ENCODE data around the gene SLC34A1.
A peak's percentile ranks its signal among the peaks of the same experiment; 100 is the strongest.
"Not testable (repeated sequence)": the region's sequence is repeated elsewhere in the genome, so short reads cannot be mapped to it uniquely, and the experiment has no call there.

Gene SLC34A1

GRCh38 chr5:177414481-177414880 is 30.2 kb downstream of the SLC34A1 start:
- no peak for DNase-seq

GRCh38 chr5:177417081-177417480 is 32.8 kb downstream of the SLC34A1 start:
- DNase-seq = not testable (repeated sequence)

DNA sequence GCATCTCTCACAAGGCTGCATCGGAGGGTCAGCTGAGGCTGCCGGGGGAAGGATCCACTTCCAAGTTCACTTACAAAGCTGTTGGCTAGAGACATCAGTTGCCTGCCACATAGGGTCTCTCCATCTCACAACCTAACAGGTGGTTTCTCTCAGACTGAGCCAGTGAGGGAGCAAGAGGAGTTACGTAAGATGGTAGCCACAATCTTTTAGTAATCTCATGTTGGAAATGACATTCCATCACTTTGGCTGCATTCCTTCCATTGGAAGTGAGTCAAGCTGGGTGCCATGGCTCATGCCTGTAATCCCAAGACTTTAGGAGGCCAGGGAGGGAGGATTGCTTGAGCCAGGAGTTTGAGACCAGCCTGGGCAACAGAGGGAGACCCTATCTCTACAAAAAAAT is 34.8 kb downstream of the SLC34A1 start:
- no peak for DNase-seq

DNA sequence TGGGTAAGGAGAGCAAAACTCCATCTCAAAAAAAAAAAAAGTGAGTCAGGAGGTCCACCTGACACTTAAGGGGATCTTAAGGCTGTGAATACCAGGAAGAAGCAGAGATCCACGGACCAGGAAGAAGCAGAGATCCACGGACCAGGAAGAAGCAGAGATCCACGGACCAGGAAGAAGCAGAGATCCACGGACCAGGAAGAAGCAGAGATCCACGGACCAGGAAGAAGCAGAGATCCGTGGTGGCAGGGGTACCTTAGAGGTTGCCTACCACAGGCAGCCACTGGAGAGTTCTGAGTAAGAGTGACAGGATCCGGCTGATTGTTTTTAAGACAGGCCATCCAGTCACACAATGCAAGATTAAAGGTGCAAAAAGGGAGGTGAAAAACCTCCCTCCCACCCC is 36.2 kb downstream of the SLC34A1 start:
- not testable (repeated sequence) for DNase-seq

DNA sequence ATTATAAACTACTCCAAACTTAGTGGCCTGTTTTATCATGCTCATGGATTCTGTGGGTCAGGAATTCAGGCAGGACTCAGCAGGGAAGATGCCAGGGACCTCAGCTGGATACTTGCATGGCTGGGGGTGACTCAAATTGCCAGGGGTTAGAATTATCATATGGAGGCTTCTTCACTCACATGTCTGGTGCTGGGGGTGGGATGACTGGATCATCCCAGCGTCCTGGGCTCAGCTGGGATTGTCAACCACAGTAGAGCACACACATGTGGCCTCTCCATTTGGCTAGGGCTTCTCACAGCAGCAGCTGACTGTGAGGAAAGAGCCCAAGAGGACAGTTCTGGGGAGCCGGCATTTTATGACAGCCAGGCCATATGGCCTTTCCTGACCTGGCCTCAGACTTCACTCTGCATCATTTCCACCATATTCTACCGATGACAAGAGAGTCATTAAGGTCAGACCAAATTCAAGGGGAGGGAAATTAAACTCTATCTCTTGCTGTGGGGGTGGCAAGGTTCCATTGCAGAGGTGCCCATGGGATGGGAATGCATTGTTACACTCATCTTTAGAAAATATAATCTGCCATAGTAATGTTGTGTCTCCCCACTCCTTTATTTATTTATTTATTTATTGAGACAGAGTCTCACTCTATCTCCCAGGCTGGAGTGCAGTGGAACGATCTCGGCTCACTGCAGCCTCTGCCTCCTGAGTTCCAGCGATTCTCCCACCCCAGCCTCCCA is 37.0 kb downstream of the SLC34A1 start:
- DNase-seq = no peak

GRCh38 chr5:177423671-177424070 is 39.4 kb downstream of the SLC34A1 start:
- DNase-seq = no peak

GRCh38 chr5:177425196-177425800 is 41.1 kb downstream of the SLC34A1 start:
- no peak for DNase-seq

DNA sequence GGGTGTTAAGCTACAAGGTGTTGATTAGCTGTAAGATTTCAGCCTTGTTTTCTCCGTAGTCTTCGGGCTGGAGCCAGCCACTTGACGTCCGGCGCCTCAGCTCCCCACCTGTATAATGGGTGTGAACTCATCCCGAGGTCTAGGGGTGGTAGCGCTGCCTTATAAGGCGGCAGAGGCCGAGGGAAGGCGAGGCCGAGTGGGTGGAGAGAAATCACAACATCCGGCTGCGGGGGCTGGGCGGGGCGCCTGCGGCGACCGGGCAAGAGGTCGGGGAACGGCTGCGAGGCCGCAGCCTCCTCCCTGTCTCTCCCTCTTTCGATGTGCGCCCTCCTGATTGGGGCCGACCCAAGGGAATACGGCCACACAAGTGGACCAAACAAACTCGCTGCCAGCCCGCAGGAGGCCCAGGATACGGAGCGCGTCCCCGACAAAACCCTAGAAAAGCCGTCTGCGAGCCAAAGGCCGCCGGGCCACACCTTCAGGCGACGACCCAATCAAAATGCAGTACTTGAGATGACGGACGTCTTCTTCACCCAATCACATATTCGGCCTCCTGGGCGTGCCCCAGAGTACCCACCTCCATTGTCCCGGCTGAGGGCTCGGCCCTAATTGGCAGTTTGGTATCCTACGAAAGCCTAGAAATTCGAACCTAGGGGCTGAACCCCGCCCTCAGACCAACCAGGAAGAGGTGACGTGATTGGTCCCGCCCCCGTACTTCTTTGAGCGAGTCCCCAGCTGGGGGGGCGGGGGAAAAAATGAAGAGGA is 41.7 kb downstream of the SLC34A1 start:
- peak; percentile 100 for DNase-seq

GRCh38 chr5:177426566-177427210 is 42.5 kb downstream of the SLC34A1 start, which contains the start of gene GRK6:
Gene GRK6, plus strand, starts transcription at chr5:177426676. Its CDS starts 170 bp downstream, at chr5:177426846.
- no peak for DNase-seq

DNA sequence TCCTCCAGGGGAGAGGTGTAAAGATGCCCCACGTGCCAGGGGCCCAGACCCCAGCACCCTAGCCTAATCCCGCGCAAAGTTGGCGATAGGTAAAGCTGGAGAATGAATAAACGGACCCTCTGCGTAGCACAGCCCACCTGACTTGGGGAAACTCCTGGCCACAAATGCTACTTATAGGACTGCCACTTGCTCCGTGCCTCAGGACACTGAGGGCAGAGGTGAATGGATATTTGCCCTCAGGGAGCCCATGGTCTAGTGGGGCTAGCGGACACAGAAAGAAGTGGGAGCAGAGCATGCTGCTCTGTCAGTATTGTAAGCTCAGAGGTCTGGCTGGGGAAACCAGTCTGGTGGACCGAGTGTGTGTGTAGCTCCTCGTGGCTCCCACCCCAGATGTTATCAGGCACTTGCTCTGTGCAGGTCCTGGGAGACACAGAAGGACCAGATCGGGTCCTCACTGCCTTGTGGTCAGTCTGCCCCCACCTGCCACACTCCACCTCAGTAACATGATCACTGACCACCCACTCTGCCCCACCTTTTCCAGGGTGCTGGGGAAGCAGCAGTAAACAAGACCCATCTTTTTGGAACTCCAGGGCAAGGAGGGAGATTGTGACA is 43.1 kb downstream of the SLC34A1 start:
- no peak for DNase-seq

GRCh38 chr5:177427919-177428573 is 43.8 kb downstream of the SLC34A1 start:
- no peak for DNase-seq

DNA sequence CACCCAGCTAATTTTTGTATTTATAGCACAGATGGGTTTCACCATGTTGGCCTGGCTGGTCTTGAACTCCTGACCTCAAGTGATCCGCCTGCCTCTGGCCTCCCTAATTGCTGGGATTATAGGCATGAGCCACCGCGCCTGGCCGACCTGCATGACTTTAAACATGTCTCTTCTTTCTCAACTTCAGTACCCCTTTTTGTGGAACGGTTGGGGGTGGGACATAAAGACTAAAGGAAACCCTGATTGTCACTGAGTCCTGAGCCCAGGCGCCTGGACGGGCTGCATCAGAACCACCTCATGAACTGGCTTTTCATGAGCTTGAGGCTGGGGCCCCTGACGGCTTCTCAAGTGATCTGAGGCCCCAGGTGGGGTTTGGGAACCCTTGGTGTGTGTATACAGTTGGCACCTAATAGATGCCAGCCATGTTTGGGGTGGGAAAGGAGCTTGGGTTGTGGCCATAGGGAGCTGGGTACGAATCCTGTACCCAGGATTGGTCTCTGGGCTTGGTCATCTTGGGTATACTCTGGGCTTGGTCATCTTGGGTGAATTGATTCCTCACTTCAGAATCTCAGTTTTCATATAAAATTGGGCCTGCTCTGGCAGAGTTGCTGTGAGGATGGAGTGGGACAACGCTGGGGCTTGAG is 44.5 kb downstream of the SLC34A1 start:
- no peak for DNase-seq

GRCh38 chr5:177429248-177430040 is 45.2 kb downstream of the SLC34A1 start:
- DNase-seq = peak; percentile 86

DNA sequence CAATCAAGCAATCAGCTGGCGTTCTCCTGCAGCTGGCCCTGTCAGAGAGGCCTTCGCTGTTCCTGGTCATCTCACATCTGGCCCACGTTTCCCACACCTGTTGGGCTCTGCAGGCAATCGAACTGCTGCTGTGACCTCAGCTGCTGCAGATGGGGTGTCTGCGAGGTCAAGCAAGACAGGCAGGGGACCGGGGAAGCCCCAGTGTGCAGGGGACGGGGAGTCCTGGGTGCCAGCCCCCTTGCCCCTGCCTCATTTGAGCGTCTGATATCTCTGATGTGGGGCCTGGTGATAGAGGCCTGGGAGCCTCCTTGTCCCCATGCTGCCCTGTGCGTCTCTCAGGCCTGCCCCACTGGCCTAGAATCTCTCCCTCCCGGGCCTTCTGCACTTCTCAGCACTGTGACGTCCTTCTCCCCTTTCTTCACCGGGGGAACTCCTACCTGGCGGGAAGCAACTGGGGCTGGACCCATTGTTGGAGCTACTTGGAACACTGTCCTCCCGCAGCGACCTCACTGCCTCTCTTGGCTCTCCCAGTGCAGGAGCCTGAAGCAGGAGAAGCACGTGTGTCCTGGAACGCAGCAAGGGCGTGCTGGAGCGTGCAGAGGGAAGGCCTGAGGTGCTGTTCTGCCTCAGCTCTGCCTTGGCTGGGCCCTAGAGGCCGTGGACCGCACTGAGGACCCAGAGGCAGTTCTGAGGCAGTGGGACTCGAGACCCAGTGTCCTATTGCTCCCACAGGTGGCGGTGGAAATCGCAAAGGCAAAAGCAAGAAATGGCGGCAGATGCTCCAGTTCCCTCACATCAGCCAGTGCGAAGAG is 46.1 kb downstream of the SLC34A1 start:
- no peak for DNase-seq

GRCh38 chr5:177430972-177431316 is 46.7 kb downstream of the SLC34A1 start:
- no peak for DNase-seq

- no peak for DNase-seq
These were observed 47.3 kb downstream of the SLC34A1 start for GRCh38 chr5:177431317-177432142.

GRCh38 chr5:177432143-177432838 is 48.1 kb downstream of the SLC34A1 start:
- no peak for DNase-seq

DNA sequence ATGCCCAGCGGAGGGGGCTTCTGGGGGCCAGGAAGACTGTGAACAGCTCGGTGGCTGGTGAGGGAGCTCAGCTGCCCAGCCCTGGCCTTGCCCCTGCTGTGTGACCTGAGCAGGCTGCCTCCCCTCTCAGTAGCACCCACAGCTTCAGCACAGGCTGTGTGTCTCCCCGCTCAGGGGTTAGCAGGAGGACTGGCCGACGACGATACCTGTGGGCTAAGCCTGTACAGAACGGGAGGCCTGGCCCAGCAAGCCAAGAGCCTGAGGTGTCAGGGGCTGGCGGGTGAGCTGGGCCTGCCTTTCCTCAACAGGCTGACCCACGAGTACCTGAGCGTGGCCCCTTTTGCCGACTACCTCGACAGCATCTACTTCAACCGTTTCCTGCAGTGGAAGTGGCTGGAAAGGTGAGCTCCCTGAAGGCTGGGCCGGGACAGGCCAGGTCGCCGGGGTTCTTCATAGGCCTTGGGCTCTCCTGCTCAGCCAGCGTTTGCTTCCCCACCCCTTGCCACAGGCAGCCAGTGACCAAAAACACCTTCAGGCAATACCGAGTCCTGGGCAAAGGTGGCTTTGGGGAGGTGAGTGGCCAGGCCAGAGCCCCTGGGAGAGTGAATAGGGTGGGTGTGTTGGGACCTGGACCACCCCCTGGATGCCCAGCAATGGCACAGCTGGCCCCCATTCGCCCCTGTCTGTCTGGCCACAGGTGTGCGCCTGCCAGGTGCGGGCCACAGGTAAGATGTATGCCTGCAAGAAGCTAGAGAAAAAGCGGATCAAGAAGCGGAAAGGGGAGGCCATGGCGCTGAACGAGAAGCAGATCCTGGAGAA is 48.8 kb downstream of the SLC34A1 start:
- DNase-seq = no peak
